WTC11 (cell line): ENCODE results near the gene SHC2. TPM values are rescaled to one million over a fixed set of nuclear protein-coding genes. Genes with fewer than 3 reads are reported as not detected.
A peak's percentile ranks its signal among the peaks of the same experiment; 100 is the strongest.

Experiments used
- ELF4 ChIP-seq: sonication (generic); formaldehyde crosslinking; IDR thresholded peaks from 2 replicates; pipeline ENCODE4 v1.8.1; 2022; ENCODE audit warnings: low read depth, mild to moderate bottlenecking, moderate library complexity, missing genetic modification reagents
- EMX1 ChIP-seq: fragments of 250-450 bp; sonication (Bioruptor Pico); IDR thresholded peaks from 2 replicates; pipeline ENCODE4 v1.8.0; 2021; ENCODE audit warnings: mild to moderate bottlenecking
- ETV6 ChIP-seq: sonication (generic); formaldehyde crosslinking; IDR thresholded peaks from 2 replicates; pipeline ENCODE4 v1.8.1; 2022; ENCODE audit warnings: mild to moderate bottlenecking, missing genetic modification reagents
- HMGA2 ChIP-seq: fragments of 250-450 bp; sonication (Bioruptor Pico); IDR thresholded peaks from 2 replicates; pipeline ENCODE4 v1.4.0; 2021; ENCODE audit warnings: mild to moderate bottlenecking, moderate library complexity
- MLX ChIP-seq: sonication (generic); formaldehyde crosslinking; IDR thresholded peaks from 2 replicates; pipeline ENCODE4 v1.8.1; 2023; ENCODE audit warnings: mild to moderate bottlenecking, missing genetic modification reagents, moderate library complexity
- MYBL2 ChIP-seq: sonication (generic); formaldehyde crosslinking; IDR thresholded peaks from 2 replicates; pipeline ENCODE4 v1.8.1; 2023; ENCODE audit warnings: mild to moderate bottlenecking, moderate library complexity, missing genetic modification reagents
- NFYB ChIP-seq: sonication (generic); formaldehyde crosslinking; conservative IDR thresholded peaks from 2 replicates; pipeline ENCODE4 v1.8.0; 2022; ENCODE audit warnings: low read depth, missing genetic modification reagents
- SP1 ChIP-seq: sonication (generic); formaldehyde crosslinking; conservative IDR thresholded peaks from 2 replicates; pipeline ENCODE4 v1.8.1; 2022; ENCODE audit warnings: missing genetic modification reagents
- TCF7 ChIP-seq: sonication (generic); formaldehyde crosslinking; IDR thresholded peaks from 2 replicates; pipeline ENCODE4 v1.8.0; 2022; ENCODE audit warnings: mild to moderate bottlenecking, low read depth, missing genetic modification reagents, moderate library complexity
- USF1 ChIP-seq: sonication (generic); formaldehyde crosslinking; IDR thresholded peaks from 2 replicates; pipeline ENCODE4 v1.8.0; 2022; ENCODE audit warnings: mild to moderate bottlenecking, missing genetic modification reagents
- ZNF232 ChIP-seq: sonication (generic); formaldehyde crosslinking; IDR thresholded peaks from 2 replicates; pipeline ENCODE4 v1.8.0; 2022; ENCODE audit warnings: mild to moderate bottlenecking, missing genetic modification reagents
- ZNF416 ChIP-seq: fragments of 250-450 bp; sonication (Bioruptor Pico); IDR thresholded peaks from 2 replicates; pipeline ENCODE4 v1.9.0; 2021; ENCODE audit warnings: mild to moderate bottlenecking, inconsistent platforms
- ZNF532 ChIP-seq: fragments of 250-450 bp; sonication (Bioruptor Pico); IDR thresholded peaks from 2 replicates; pipeline ENCODE4 v1.9.0; 2021; ENCODE audit warnings: mild to moderate bottlenecking, borderline replicate concordance
- total RNA-seq: library from RNA; stranded (reverse); gene quantifications from 3 replicates; pipeline ENCODE4 v1.2.3, GENCODE V29; 2021
- TF ChIP-seq, protein P1 (sequence below): sonication (generic); formaldehyde crosslinking; IDR thresholded peaks from 2 replicates; pipeline ENCODE4 v1.8.0; 2023; ENCODE audit warnings: missing genetic modification reagents, mild to moderate bottlenecking, borderline replicate concordance
- TF ChIP-seq, protein P2 (sequence below): sonication (generic); formaldehyde crosslinking; IDR thresholded peaks from 2 replicates; pipeline ENCODE4 v1.8.1; 2022; ENCODE audit warnings: low read depth, mild to moderate bottlenecking, moderate library complexity, missing genetic modification reagents, borderline replicate concordance
- TF ChIP-seq, protein P3 (sequence below): sonication (generic); formaldehyde crosslinking; IDR thresholded peaks from 2 replicates; pipeline ENCODE4 v1.8.1; 2022; ENCODE audit warnings: missing genetic modification reagents, borderline replicate concordance
- TF ChIP-seq, protein P4 (sequence below): sonication (generic); formaldehyde crosslinking; IDR thresholded peaks from 2 replicates; pipeline ENCODE4 v1.8.1; 2023; ENCODE audit warnings: mild to moderate bottlenecking, missing genetic modification reagents, borderline replicate concordance
- TF ChIP-seq, protein P5 (sequence below): sonication (generic); formaldehyde crosslinking; IDR thresholded peaks from 2 replicates; pipeline ENCODE4 v1.8.1; 2022; ENCODE audit warnings: mild to moderate bottlenecking, missing genetic modification reagents, moderate library complexity, borderline replicate concordance

Gene SHC2
- total RNA-seq, 1 experiment from 2014 or later: 8.4 TPM

GRCh38 chr19:506404-507285, 45.8 kb upstream of the SHC2 start (continued):
- TF ChIP-seq, protein P1, sequence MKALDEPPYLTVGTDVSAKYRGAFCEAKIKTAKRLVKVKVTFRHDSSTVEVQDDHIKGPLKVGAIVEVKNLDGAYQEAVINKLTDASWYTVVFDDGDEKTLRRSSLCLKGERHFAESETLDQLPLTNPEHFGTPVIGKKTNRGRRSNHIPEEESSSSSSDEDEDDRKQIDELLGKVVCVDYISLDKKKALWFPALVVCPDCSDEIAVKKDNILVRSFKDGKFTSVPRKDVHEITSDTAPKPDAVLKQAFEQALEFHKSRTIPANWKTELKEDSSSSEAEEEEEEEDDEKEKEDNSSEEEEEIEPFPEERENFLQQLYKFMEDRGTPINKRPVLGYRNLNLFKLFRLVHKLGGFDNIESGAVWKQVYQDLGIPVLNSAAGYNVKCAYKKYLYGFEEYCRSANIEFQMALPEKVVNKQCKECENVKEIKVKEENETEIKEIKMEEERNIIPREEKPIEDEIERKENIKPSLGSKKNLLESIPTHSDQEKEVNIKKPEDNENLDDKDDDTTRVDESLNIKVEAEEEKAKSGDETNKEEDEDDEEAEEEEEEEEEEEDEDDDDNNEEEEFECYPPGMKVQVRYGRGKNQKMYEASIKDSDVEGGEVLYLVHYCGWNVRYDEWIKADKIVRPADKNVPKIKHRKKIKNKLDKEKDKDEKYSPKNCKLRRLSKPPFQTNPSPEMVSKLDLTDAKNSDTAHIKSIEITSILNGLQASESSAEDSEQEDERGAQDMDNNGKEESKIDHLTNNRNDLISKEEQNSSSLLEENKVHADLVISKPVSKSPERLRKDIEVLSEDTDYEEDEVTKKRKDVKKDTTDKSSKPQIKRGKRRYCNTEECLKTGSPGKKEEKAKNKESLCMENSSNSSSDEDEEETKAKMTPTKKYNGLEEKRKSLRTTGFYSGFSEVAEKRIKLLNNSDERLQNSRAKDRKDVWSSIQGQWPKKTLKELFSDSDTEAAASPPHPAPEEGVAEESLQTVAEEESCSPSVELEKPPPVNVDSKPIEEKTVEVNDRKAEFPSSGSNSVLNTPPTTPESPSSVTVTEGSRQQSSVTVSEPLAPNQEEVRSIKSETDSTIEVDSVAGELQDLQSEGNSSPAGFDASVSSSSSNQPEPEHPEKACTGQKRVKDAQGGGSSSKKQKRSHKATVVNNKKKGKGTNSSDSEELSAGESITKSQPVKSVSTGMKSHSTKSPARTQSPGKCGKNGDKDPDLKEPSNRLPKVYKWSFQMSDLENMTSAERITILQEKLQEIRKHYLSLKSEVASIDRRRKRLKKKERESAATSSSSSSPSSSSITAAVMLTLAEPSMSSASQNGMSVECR (CRISPR knock-in tag): peak; percentile 70; the same call in 1 of the 2 replicates
- TF ChIP-seq EMX1 (CRISPR knock-in tag): no peak
- no peak for TF ChIP-seq HMGA2 (CRISPR knock-in tag)
- TF ChIP-seq SP1 (CRISPR knock-in tag): peak; percentile 49; the same call in 1 of the 2 replicates
- TF ChIP-seq, protein P2, sequence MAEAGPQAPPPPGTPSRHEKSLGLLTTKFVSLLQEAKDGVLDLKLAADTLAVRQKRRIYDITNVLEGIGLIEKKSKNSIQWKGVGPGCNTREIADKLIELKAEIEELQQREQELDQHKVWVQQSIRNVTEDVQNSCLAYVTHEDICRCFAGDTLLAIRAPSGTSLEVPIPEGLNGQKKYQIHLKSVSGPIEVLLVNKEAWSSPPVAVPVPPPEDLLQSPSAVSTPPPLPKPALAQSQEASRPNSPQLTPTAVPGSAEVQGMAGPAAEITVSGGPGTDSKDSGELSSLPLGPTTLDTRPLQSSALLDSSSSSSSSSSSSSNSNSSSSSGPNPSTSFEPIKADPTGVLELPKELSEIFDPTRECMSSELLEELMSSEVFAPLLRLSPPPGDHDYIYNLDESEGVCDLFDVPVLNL: no peak
- TF ChIP-seq ZNF232 (CRISPR knock-in tag): no peak
- TF ChIP-seq NFYB (CRISPR knock-in tag): 0 out of 2 replicates have a peak, but pooled peaks have one; percentile 11
- TF ChIP-seq ETV6 (CRISPR knock-in tag): no peak
- no peak for TF ChIP-seq ZNF532
- TF ChIP-seq, protein P3, sequence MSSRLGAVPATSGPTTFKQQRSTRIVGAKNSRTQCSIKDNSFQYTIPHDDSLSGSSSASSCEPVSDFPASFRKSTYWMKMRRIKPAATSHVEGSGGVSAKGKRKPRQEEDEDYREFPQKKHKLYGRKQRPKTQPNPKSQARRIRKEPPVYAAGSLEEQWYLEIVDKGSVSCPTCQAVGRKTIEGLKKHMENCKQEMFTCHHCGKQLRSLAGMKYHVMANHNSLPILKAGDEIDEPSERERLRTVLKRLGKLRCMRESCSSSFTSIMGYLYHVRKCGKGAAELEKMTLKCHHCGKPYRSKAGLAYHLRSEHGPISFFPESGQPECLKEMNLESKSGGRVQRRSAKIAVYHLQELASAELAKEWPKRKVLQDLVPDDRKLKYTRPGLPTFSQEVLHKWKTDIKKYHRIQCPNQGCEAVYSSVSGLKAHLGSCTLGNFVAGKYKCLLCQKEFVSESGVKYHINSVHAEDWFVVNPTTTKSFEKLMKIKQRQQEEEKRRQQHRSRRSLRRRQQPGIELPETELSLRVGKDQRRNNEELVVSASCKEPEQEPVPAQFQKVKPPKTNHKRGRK (CRISPR knock-in tag): no peak
- TF ChIP-seq, protein P4, sequence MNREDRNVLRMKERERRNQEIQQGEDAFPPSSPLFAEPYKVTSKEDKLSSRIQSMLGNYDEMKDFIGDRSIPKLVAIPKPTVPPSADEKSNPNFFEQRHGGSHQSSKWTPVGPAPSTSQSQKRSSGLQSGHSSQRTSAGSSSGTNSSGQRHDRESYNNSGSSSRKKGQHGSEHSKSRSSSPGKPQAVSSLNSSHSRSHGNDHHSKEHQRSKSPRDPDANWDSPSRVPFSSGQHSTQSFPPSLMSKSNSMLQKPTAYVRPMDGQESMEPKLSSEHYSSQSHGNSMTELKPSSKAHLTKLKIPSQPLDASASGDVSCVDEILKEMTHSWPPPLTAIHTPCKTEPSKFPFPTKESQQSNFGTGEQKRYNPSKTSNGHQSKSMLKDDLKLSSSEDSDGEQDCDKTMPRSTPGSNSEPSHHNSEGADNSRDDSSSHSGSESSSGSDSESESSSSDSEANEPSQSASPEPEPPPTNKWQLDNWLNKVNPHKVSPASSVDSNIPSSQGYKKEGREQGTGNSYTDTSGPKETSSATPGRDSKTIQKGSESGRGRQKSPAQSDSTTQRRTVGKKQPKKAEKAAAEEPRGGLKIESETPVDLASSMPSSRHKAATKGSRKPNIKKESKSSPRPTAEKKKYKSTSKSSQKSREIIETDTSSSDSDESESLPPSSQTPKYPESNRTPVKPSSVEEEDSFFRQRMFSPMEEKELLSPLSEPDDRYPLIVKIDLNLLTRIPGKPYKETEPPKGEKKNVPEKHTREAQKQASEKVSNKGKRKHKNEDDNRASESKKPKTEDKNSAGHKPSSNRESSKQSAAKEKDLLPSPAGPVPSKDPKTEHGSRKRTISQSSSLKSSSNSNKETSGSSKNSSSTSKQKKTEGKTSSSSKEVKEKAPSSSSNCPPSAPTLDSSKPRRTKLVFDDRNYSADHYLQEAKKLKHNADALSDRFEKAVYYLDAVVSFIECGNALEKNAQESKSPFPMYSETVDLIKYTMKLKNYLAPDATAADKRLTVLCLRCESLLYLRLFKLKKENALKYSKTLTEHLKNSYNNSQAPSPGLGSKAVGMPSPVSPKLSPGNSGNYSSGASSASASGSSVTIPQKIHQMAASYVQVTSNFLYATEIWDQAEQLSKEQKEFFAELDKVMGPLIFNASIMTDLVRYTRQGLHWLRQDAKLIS (CRISPR knock-in tag): no peak
- TF ChIP-seq MYBL2: no peak
- TF ChIP-seq, protein P5, sequence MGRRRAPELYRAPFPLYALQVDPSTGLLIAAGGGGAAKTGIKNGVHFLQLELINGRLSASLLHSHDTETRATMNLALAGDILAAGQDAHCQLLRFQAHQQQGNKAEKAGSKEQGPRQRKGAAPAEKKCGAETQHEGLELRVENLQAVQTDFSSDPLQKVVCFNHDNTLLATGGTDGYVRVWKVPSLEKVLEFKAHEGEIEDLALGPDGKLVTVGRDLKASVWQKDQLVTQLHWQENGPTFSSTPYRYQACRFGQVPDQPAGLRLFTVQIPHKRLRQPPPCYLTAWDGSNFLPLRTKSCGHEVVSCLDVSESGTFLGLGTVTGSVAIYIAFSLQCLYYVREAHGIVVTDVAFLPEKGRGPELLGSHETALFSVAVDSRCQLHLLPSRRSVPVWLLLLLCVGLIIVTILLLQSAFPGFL (CRISPR knock-in tag): no peak
- 0 out of 2 replicates have a peak, but pooled peaks have one; percentile 35 for TF ChIP-seq ELF4 (CRISPR knock-in tag)
- TF ChIP-seq TCF7: no peak
- TF ChIP-seq MLX (CRISPR knock-in tag): no peak
- TF ChIP-seq USF1 (CRISPR knock-in tag): peak; percentile 35; the same call in 1 of the 2 replicates
- TF ChIP-seq ZNF416 (CRISPR knock-in tag): no peak
